Gastroesophageal sphincter (tissue), 3 donors: ENCODE results near the gene RPL10.

Experiments
- CTCF ChIP-seq, 4 experiments: fragments of 200-600 bp in 2 of 4; fragments of 450-650 bp in 2 of 4; sonication (generic) in 1 of 4; IDR thresholded peaks; one replicate each; pipeline ENCODE4 v1.5.1; 2017 to 2019; ENCODE audit warnings: antibody characterized with exemption in 4 of 4, mild to moderate bottlenecking in 2 of 4, moderate library complexity in 2 of 4
- EP300 ChIP-seq: sonication (generic); formaldehyde crosslinking; IDR thresholded peaks from one replicate; pipeline ENCODE4 v1.6.1; 2017; ENCODE audit warnings: antibody characterized with exemption, mild to moderate bottlenecking
- POLR2A ChIP-seq, 2 donors: fragments of 450-650 bp; IDR thresholded peaks; one replicate each; pipeline ENCODE4 v1.6.1; 2017; ENCODE audit warnings: antibody characterized with exemption in 2 of 2, mild to moderate bottlenecking in 2 of 2, moderate library complexity in 1 of 2

GRCh38 chrX:154403858-154404257, 5.7 kb downstream of the RPL10 start:
- TF ChIP-seq CTCF (IDR thresholded peaks at IDR 0.05) = no peak
- no peak for TF ChIP-seq POLR2A (IDR thresholded peaks at IDR 0.05)
- TF ChIP-seq EP300 = no peak
